ENCODE measurements around the gene UCN2.
A peak's percentile ranks its signal among the peaks of the same experiment; 100 is the strongest.

UCN2 gene, protein sequence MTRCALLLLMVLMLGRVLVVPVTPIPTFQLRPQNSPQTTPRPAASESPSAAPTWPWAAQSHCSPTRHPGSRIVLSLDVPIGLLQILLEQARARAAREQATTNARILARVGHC

DNA sequence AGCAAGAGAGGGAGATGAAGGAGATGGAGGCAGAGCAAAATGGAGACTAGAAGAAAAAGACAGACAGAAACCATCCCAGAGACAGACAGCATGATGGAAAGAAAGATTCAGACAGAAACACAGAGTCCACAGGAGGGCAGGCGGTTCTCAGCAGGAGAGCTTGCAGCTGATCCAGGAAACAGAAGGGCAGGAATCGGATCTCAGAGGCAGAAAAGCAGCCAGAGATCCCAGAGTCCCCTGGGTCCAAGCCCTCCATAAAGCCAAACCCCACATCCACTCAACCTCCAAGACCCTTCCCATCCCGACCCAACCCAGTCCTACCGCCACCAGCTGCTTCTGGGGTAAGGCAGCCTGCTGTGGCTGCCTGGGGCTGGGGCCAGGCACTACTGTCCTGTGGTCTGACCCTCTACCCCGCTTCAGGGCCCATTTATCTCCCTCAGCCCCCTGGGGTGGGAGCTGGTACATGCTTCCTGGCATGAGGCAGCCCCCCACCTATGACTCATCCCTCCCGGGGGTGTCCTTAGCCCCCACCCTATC is at the start of gene UCN2:
Gene UCN2, minus strand, starts transcription at position 400 of the 537 bp plus-strand sequence. CDS start 657 bp downstream, outside the sequence.
- Histone ChIP-seq H3K9ac (ENCODE audit: low read depth in 1 of 2, low read length in 2 of 2) (no peak within 1 kb of the TSS), H3K4me3 (ENCODE audit: low read depth in 1 of 2, low read length in 2 of 2) (no peak within 1 kb of the TSS), H3K4me1 (ENCODE audit: control insufficient read depth in 1 of 2, insufficient read depth in 2 of 2, low read length in 2 of 2) (peaks cover 10 to 20% of the 10 kb centered on the region in 2 donors)

DNA sequence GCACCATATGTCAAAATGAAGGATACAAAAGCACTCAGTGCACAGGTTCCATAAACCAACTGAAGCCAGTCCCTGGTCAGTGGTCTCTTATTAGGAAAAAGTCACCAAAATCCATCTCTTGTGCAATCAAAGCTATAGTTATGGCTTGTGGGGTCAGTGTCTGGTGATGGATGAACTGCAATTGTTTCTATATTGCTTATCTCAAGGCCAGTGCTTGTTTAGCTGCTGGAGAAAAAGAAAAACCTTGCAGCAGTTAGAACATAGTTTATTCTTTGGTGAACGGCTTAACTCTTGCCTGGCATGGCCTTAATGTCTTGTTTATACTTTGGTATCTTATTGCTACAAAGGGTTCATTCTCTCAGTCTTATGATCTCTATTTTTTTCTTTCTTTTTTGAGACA is 48.7 kb upstream of the UCN2 start:
- Histone ChIP-seq H3K9me3 (ENCODE audit: control insufficient read depth in 1 of 2, low read length in 2 of 2) (peaks cover 4 to 5% of the 10 kb centered on the region in 2 donors), H3K36me3 (ENCODE audit: control insufficient read depth in 1 of 2, insufficient read depth in 2 of 2, low read length in 2 of 2) (no peaks in the 10 kb centered on the region), H3K27me3 (ENCODE audit: control insufficient read depth in 1 of 2, insufficient read depth in 2 of 2, low read length in 2 of 2) (no peaks in the 10 kb centered on the region), H3K4me1 (ENCODE audit: control insufficient read depth in 1 of 2, insufficient read depth in 2 of 2, low read length in 2 of 2) (peaks cover 6 to 10% of the 10 kb centered on the region in 2 donors), H3K27ac (ENCODE audit: low read depth, low read length) (no peak overlapping the region), H3K9ac (ENCODE audit: low read depth in 1 of 2, low read length in 2 of 2) (no peak overlapping the region), H3K4me3 (ENCODE audit: low read depth in 1 of 2, low read length in 2 of 2) (no peak overlapping the region)

More for the DNA sequence above, at the start of gene UCN2:
- Histone ChIP-seq H3K27me3 (ENCODE audit: control insufficient read depth in 1 of 2, insufficient read depth in 2 of 2, low read length in 2 of 2) (no peaks in the 10 kb centered on the region), H3K9me3 (ENCODE audit: control insufficient read depth in 1 of 2, low read length in 2 of 2) (no peaks in the 10 kb centered on the region), H3K27ac (ENCODE audit: low read depth, low read length) (no peak within 1 kb of the TSS), H3K36me3 (ENCODE audit: control insufficient read depth in 1 of 2, insufficient read depth in 2 of 2, low read length in 2 of 2) (no peaks in the 10 kb centered on the region)

DNA sequence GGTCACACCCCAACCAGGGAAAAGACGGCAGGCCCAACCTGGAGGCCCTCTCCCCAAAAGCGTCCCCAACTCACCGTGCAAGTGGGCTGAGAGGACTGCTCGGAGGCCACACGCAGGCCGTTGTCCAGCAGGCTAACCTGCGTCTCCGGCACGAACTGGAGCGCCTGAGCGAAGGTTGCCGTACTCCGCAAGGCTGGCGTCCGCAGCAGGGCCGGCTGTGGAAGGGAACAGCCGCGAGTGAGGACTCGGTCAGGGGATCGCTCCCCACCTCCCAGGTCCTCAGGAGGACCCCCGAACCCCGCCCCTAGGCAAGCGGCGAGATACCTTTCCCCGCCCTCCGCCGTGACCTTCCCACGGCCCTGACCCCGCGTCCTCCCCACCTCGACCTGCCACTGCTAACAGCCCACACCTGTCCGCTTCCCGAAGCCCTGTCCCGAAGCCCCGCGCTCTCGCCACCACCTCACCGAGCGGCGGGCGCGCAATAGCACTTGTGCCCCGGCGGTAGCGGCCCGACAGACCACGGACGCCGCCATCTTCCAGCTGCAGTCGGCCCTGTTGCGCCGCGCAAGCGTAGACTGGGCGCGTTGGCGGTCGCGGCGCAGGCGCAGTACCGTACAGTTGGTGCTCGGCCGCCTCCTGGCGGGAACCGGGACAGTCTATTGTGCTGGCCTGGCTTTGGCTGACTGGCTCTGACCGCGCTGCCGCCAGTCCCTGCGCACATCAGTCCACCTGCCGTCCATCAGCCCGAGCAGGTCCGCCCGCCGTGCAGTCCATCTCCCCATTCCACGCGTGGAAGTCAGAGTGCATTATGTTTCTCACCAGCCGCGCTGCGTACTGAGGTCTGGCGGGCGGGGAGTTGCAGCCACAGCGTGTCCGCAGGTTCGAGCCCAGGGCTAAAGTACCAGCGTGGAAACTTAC is 45.8 kb upstream of the UCN2 start, which contains the start of gene UQCRC1:
Gene UQCRC1, minus strand, starts transcription at position 559 of the 918 bp plus-strand sequence. Its CDS starts 26 bp downstream, at position 533.
- peak within 1 kb of the TSS; percentile 96 to 97 for H3K4me3 ChIP-seq (ENCODE audit: low read depth in 1 of 2, low read length in 2 of 2)
- peak within 1 kb of the TSS; percentile 98 to 99 for H3K9ac ChIP-seq (ENCODE audit: low read depth in 1 of 2, low read length in 2 of 2)
- H3K27ac ChIP-seq (ENCODE audit: low read depth, low read length) = peak within 1 kb of the TSS; percentile 89
- no peaks in the 10 kb centered on the region for H3K9me3 ChIP-seq (ENCODE audit: control insufficient read depth in 1 of 2, low read length in 2 of 2)
- H3K27me3 ChIP-seq (ENCODE audit: control insufficient read depth in 1 of 2, insufficient read depth in 2 of 2, low read length in 2 of 2) = no peaks in the 10 kb centered on the region
- H3K36me3 ChIP-seq (ENCODE audit: control insufficient read depth in 1 of 2, insufficient read depth in 2 of 2, low read length in 2 of 2) = peaks cover 16 to 18% of the 10 kb centered on the region in 2 donors
- peaks cover 6 to 10% of the 10 kb centered on the region in 2 donors for H3K4me1 ChIP-seq (ENCODE audit: control insufficient read depth in 1 of 2, insufficient read depth in 2 of 2, low read length in 2 of 2)

DNA sequence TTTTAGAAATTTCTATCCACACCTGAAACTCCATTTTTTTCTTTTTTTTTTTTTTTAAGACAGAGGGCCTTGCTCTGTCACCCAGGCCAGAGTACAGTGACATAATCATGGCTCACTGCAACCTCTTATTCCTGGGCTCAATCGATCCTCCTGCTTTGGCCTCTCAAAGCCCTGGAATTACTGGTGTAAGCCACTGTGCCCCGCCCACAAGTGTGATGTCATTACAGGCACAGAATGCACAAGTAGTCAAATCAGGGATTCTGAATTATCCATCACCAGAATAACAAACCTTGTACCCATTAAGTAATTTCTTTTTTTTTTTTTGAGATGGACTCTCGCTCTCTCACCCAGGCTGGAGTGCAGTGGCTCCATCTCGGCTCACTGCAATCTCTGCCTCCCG is 43.9 kb upstream of the UCN2 start:
- Histone ChIP-seq H3K4me3 (ENCODE audit: low read depth in 1 of 2, low read length in 2 of 2) (no peak overlapping the region), H3K9ac (ENCODE audit: low read depth in 1 of 2, low read length in 2 of 2) (no peak overlapping the region), H3K27ac (ENCODE audit: low read depth, low read length) (no peak overlapping the region), H3K9me3 (ENCODE audit: control insufficient read depth in 1 of 2, low read length in 2 of 2) (no peaks in the 10 kb centered on the region), H3K27me3 (ENCODE audit: control insufficient read depth in 1 of 2, insufficient read depth in 2 of 2, low read length in 2 of 2) (no peaks in the 10 kb centered on the region), H3K4me1 (ENCODE audit: control insufficient read depth in 1 of 2, insufficient read depth in 2 of 2, low read length in 2 of 2) (peaks cover 6 to 10% of the 10 kb centered on the region in 2 donors), H3K36me3 (ENCODE audit: control insufficient read depth in 1 of 2, insufficient read depth in 2 of 2, low read length in 2 of 2) (peaks cover 33 to 37% of the 10 kb centered on the region in 2 donors)

DNA sequence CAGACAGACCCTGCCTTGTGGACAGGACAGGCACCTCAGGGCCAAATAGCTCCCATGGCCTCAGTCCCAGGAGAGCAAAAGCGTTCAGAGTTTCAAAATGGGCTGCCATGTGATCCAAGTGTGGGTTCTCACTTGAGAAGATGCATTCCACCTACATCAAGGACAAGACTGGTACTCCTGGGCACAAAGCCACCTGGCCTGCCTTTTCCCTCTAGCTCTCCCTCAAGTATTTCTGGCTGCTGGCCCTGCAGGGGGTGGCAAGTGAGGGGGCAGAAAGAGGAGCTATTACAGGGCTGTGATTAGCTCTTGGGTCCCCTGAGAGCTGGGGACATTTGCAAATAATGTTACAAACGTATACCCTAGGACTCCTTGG is 38.0 kb upstream of the UCN2 start:
- Histone ChIP-seq H3K4me1 (ENCODE audit: control insufficient read depth in 1 of 2, insufficient read depth in 2 of 2, low read length in 2 of 2) (peaks cover 0 to 20% of the 10 kb centered on the region in 2 donors), H3K9me3 (ENCODE audit: control insufficient read depth in 1 of 2, low read length in 2 of 2) (no peaks in the 10 kb centered on the region), H3K27ac (ENCODE audit: low read depth, low read length) (no peak overlapping the region), H3K27me3 (ENCODE audit: control insufficient read depth in 1 of 2, insufficient read depth in 2 of 2, low read length in 2 of 2) (no peaks in the 10 kb centered on the region), H3K9ac (ENCODE audit: low read depth in 1 of 2, low read length in 2 of 2) (no peak overlapping the region), H3K36me3 (ENCODE audit: control insufficient read depth in 1 of 2, insufficient read depth in 2 of 2, low read length in 2 of 2) (peaks cover 64 to 86% of the 10 kb centered on the region in 2 donors), H3K4me3 (ENCODE audit: low read depth in 1 of 2, low read length in 2 of 2) (no peak overlapping the region)

DNA sequence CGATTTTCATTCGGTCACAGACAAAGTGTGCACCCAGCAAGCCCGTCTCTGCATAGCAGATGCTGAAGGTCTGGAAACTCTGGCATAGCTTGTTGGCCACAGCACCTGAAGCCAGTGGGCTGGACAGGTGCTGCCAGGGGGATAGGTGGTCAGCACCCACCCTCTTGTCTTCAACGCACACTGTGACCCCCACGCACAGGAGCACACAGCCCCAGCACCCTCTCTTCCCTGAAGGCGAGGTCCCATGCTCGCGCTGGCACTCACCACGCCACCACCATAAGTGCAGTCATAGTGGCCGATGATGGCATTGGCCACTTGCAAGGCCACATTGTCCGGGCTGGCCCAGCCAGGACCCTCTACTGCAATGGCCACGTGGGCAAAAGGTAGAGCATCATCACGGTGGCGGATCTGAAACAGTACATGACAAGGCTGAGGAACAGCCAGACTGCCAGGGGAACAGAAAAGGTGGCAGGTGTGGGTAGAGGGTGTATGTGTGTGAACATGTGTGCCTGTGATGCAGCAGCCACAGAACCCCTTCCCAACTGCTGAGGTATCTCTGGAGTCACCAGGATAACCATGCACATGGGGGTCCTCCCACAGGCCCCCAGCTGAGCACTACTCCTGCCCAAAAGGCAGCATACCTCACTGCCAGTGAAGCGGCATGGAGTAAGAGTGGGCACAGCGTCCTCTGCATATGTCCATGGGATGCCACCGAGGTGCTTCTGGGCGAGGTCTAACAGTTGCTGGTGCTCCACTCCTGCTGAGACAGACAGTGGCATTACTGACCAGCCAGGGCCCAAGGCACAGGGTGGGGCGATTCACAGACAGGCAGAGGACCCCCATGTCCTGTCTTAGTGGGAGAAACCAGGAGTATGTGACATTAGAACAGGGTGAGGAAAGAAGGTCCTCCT is 37.4 kb upstream of the UCN2 start:
- H3K9ac ChIP-seq (ENCODE audit: low read depth in 1 of 2, low read length in 2 of 2) = no peak overlapping the region
- H3K4me1 ChIP-seq (ENCODE audit: control insufficient read depth in 1 of 2, insufficient read depth in 2 of 2, low read length in 2 of 2) = peaks cover 0 to 22% of the 10 kb centered on the region in 2 donors
- peaks cover 63 to 84% of the 10 kb centered on the region in 2 donors for H3K36me3 ChIP-seq (ENCODE audit: control insufficient read depth in 1 of 2, insufficient read depth in 2 of 2, low read length in 2 of 2)
- H3K27me3 ChIP-seq (ENCODE audit: control insufficient read depth in 1 of 2, insufficient read depth in 2 of 2, low read length in 2 of 2) = no peaks in the 10 kb centered on the region
- H3K4me3 ChIP-seq (ENCODE audit: low read depth in 1 of 2, low read length in 2 of 2) = no peak overlapping the region
- no peaks in the 10 kb centered on the region for H3K9me3 ChIP-seq (ENCODE audit: control insufficient read depth in 1 of 2, low read length in 2 of 2)
- H3K27ac ChIP-seq (ENCODE audit: low read depth, low read length) = no peak overlapping the region

DNA sequence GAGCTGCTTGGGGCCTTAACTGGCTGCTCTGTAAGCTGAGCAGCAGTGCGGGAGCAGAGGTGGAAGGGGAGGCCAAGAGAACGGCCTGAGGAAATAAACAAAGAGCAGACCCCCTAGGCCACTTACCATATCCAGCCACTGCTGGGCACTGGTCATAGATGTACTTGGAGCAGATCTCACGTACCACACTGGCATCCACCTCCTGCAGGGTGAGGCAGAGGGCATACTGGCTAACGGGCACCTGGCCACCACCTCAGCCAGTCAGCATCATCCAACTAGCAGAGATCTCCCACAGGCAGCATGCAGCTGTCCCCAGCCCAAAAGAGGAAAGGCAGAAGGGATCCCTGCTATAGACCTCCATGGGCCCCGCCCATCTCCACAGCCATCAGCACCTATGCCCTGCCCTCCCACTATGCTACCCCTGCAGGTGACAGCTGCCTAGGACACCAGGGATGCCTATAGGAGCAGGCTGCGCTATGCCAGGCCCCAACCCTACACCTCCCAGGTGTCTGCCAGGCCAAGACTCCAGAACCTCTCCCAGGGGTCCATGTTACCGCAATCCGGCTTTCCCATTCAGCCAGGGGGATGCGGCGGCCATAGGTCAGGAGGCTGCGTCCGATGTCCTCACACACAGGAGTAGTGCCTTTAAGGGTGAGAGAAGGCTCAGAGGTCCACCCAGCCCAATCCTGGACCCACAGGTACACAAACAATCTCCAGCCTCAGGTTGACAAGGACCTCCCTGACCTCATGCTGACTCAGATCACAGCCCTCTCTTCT is 36.1 kb upstream of the UCN2 start:
- H3K4me1 ChIP-seq (ENCODE audit: control insufficient read depth in 1 of 2, insufficient read depth in 2 of 2, low read length in 2 of 2) = peaks cover 0 to 31% of the 10 kb centered on the region in 2 donors
- peak overlapping the region in 1 of 2 donors; percentile 10 for H3K9ac ChIP-seq (ENCODE audit: low read depth in 1 of 2, low read length in 2 of 2)
- peaks cover 0 to 4% of the 10 kb centered on the region in 2 donors for H3K27me3 ChIP-seq (ENCODE audit: control insufficient read depth in 1 of 2, insufficient read depth in 2 of 2, low read length in 2 of 2)
- no peak overlapping the region for H3K4me3 ChIP-seq (ENCODE audit: low read depth in 1 of 2, low read length in 2 of 2)
- H3K9me3 ChIP-seq (ENCODE audit: control insufficient read depth in 1 of 2, low read length in 2 of 2) = no peaks in the 10 kb centered on the region
- peaks cover 51 to 72% of the 10 kb centered on the region in 2 donors for H3K36me3 ChIP-seq (ENCODE audit: control insufficient read depth in 1 of 2, insufficient read depth in 2 of 2, low read length in 2 of 2)
- no peak overlapping the region for H3K27ac ChIP-seq (ENCODE audit: low read depth, low read length)

DNA sequence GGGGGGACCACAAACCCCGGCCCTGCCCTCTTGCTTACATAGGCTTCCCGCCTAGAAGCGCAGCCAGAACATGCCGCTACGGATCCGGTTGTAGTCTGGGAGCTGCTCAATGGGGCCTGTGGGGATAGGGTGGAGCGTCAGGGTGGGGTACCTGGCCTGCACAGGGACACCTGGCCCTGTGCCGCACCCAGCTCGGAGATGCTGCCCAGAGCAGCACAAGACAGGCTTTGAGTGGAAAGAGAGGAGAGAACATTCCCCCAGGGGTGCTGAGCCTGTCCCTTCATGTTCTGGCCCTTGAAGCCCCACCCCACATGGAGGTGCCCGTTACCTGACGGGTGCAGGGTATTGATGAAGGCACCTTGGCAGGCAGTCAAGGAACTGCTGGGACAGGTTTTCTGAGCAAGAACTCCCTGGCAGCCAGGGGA is 35.5 kb upstream of the UCN2 start:
- Histone ChIP-seq H3K9ac (ENCODE audit: low read depth in 1 of 2, low read length in 2 of 2) (peak overlapping the region in 1 of 2 donors; percentile 10), H3K27me3 (ENCODE audit: control insufficient read depth in 1 of 2, insufficient read depth in 2 of 2, low read length in 2 of 2) (peaks cover 0 to 5% of the 10 kb centered on the region in 2 donors), H3K36me3 (ENCODE audit: control insufficient read depth in 1 of 2, insufficient read depth in 2 of 2, low read length in 2 of 2) (peaks cover 45 to 66% of the 10 kb centered on the region in 2 donors), H3K9me3 (ENCODE audit: control insufficient read depth in 1 of 2, low read length in 2 of 2) (no peaks in the 10 kb centered on the region), H3K4me3 (ENCODE audit: low read depth in 1 of 2, low read length in 2 of 2) (no peak overlapping the region), H3K27ac (ENCODE audit: low read depth, low read length) (peak overlapping the region; percentile 23), H3K4me1 (ENCODE audit: control insufficient read depth in 1 of 2, insufficient read depth in 2 of 2, low read length in 2 of 2) (peaks cover 0 to 35% of the 10 kb centered on the region in 2 donors)

Data from duodenal mucosa (tissue), 2 donors.